IMR-90 (cell line): ENCODE measurements around the gene DGKB.

Source experiments
- RCOR1 ChIP-seq: IDR thresholded peaks from 2 replicates; pipeline ENCODE4 v1.6.1; 2012; ENCODE audit warnings: mild to moderate bottlenecking, low read length, improper control_type of control experiment; ENCODE audit not compliant: insufficient replicate concordance
- RFX5 ChIP-seq: IDR thresholded peaks from 2 replicates; pipeline ENCODE4 v1.8.0; 2012; ENCODE audit warnings: low read depth, mild to moderate bottlenecking, low read length, moderate library complexity
- TF ChIP-seq, protein P1 (sequence below): conservative IDR thresholded peaks from 2 replicates; pipeline ENCODE4 v1.5.1; 2012; ENCODE audit warnings: mild to moderate bottlenecking, low read depth, low read length, improper control_type of control experiment

GRCh38 chr7:14270099-14270498 is 632.5 kb downstream of the DGKB start:
- no peak for TF ChIP-seq RCOR1
- TF ChIP-seq, protein P1, sequence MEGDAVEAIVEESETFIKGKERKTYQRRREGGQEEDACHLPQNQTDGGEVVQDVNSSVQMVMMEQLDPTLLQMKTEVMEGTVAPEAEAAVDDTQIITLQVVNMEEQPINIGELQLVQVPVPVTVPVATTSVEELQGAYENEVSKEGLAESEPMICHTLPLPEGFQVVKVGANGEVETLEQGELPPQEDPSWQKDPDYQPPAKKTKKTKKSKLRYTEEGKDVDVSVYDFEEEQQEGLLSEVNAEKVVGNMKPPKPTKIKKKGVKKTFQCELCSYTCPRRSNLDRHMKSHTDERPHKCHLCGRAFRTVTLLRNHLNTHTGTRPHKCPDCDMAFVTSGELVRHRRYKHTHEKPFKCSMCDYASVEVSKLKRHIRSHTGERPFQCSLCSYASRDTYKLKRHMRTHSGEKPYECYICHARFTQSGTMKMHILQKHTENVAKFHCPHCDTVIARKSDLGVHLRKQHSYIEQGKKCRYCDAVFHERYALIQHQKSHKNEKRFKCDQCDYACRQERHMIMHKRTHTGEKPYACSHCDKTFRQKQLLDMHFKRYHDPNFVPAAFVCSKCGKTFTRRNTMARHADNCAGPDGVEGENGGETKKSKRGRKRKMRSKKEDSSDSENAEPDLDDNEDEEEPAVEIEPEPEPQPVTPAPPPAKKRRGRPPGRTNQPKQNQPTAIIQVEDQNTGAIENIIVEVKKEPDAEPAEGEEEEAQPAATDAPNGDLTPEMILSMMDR = no peak
- TF ChIP-seq RFX5 = no peak
